Chondrocyte (in vitro differentiated cells): ENCODE results near the gene TNF. TPM values are rescaled to one million over a fixed set of nuclear protein-coding genes. Genes with fewer than 3 reads are reported as not detected.
A peak's percentile ranks its signal among the peaks of the same experiment; 100 is the strongest.

ENCODE experiments used
- DNase-seq: peaks from one replicate; pipeline ENCODE4 v3.0.0; 2021; ENCODE audit warnings: mixed read lengths, low spot score
- H3K27ac Mint-ChIP-seq: one replicate; pipeline ENCODE4 v1.8.0; 2021; ENCODE audit warnings: mild to moderate bottlenecking, moderate library complexity, mixed read lengths; ENCODE audit not compliant: unreplicated experiment
- H3K27me3 Mint-ChIP-seq: 2 replicates; pipeline ENCODE4 v1.8.0; 2021; ENCODE audit warnings: low read depth, mixed read lengths
- H3K36me3 Mint-ChIP-seq: 2 replicates; pipeline ENCODE4 v1.8.0; 2021; ENCODE audit warnings: low read depth, mixed read lengths
- H3K4me1 Mint-ChIP-seq: 2 replicates; pipeline ENCODE4 v1.8.0; 2021; ENCODE audit warnings: low read depth, mild to moderate bottlenecking, mixed read lengths
- H3K4me3 Mint-ChIP-seq: one replicate; pipeline ENCODE4 v1.8.0; 2021; ENCODE audit warnings: mild to moderate bottlenecking, moderate library complexity, mixed read lengths; ENCODE audit not compliant: unreplicated experiment
- H3K9me3 Mint-ChIP-seq: 2 replicates; pipeline ENCODE4 v1.8.0; 2021; ENCODE audit warnings: low read depth, mixed read lengths
- CTCF ChIP-seq: fragments of 200-600 bp; sonication (generic); IDR thresholded peaks from 2 replicates; pipeline ENCODE4 v1.5.0; 2021; ENCODE audit warnings: antibody characterized with exemption, mild to moderate bottlenecking, moderate library complexity
- total RNA-seq: library from RNA; stranded (reverse); gene quantifications from 3 replicates; pipeline ENCODE4 v1.2.1, GENCODE V29; 2021

Gene TNF
- total RNA-seq, 1 donor from 2014 or later, result not detected

GRCh38 chr6:31577579-31577966 lies 2.2 kb downstream of the TNF start:
- no peaks in the 10 kb centered on the region for H3K9me3 Mint-ChIP-seq
- no peaks in the 10 kb centered on the region for H3K27me3 Mint-ChIP-seq
- H3K27ac Mint-ChIP-seq, result no peak overlapping the region
- TF ChIP-seq CTCF, result no peak
- no peaks in the 10 kb centered on the region for H3K36me3 Mint-ChIP-seq
- no peak for DNase-seq
- H3K4me1 Mint-ChIP-seq, result peaks cover 16% of the 10 kb centered on the region
- H3K4me3 Mint-ChIP-seq, result no peak overlapping the region

GRCh38 chr6:31578184-31579118 lies 3.1 kb downstream of the TNF start:
- Mint-ChIP-seq H3K4me1 (peaks cover 16% of the 10 kb centered on the region), H3K9me3 (no peaks in the 10 kb centered on the region), H3K27ac (no peak overlapping the region), H3K4me3 (no peak overlapping the region), H3K27me3 (no peaks in the 10 kb centered on the region), H3K36me3 (no peaks in the 10 kb centered on the region)
- no peak for TF ChIP-seq CTCF
- DNase-seq, result no peak

GRCh38 chr6:31579119-31579505 lies 3.7 kb downstream of the TNF start:
- Mint-ChIP-seq H3K4me1 (peaks cover 16% of the 10 kb centered on the region), H3K27me3 (no peaks in the 10 kb centered on the region), H3K36me3 (no peaks in the 10 kb centered on the region), H3K27ac (no peak overlapping the region), H3K9me3 (no peaks in the 10 kb centered on the region), H3K4me3 (no peak overlapping the region)
- no peak for DNase-seq
- TF ChIP-seq CTCF, result no peak

- Mint-ChIP-seq H3K9me3 (no peaks in the 10 kb centered on the region), H3K4me1 (peaks cover 16% of the 10 kb centered on the region), H3K4me3 (peak overlapping the region; percentile 97), H3K36me3 (no peaks in the 10 kb centered on the region), H3K27me3 (no peaks in the 10 kb centered on the region), H3K27ac (peak overlapping the region; percentile 49)
- no peak for DNase-seq
- TF ChIP-seq CTCF, result no peak
These were observed 4.4 kb downstream of the TNF start for GRCh38 chr6:31579546-31580437.

- DNase-seq, result no peak
- no peak for TF ChIP-seq CTCF
- H3K4me3 Mint-ChIP-seq, result peak overlapping the region; percentile 97
- H3K27me3 Mint-ChIP-seq, result no peaks in the 10 kb centered on the region
- peak overlapping the region; percentile 49 for H3K27ac Mint-ChIP-seq
- no peaks in the 10 kb centered on the region for H3K36me3 Mint-ChIP-seq
- H3K9me3 Mint-ChIP-seq, result no peaks in the 10 kb centered on the region
- peaks cover 16% of the 10 kb centered on the region for H3K4me1 Mint-ChIP-seq
These were observed 5.0 kb downstream of the TNF start for GRCh38 chr6:31580438-31580740.
